HepG2 (cell line): ENCODE data around the gene NTM. TPM values are rescaled to one million over a fixed set of nuclear protein-coding genes. Genes with fewer than 3 reads are reported as not detected.

Source experiments
- EED ChIP-seq: sonication (generic); formaldehyde crosslinking; IDR thresholded peaks from 2 replicates; pipeline ENCODE4 v1.5.0; 2020; ENCODE audit warnings: mild to moderate bottlenecking, missing genetic modification reagents
- SPEN ChIP-seq: sonication (generic); formaldehyde crosslinking; IDR thresholded peaks from 2 replicates; pipeline ENCODE4 v1.5.1; 2020; ENCODE audit warnings: low read depth, mild to moderate bottlenecking, missing genetic modification reagents
- TCF7L2 ChIP-seq: IDR thresholded peaks from 2 replicates; pipeline ENCODE4 v1.6.1; 2011; ENCODE audit warnings: mild to moderate bottlenecking, low read depth, low read length, moderate library complexity
- ZBTB4 ChIP-seq: sonication (generic); formaldehyde crosslinking; IDR thresholded peaks from 2 replicates; pipeline ENCODE4 v1.4.0; 2020; ENCODE audit warnings: missing genetic modification reagents, mild to moderate bottlenecking, borderline replicate concordance
- ZFX ChIP-seq: sonication (generic); formaldehyde crosslinking; IDR thresholded peaks from 2 replicates; pipeline ENCODE4 v1.4.0; 2020; ENCODE audit warnings: mild to moderate bottlenecking, low read depth, missing genetic modification reagents, moderate library complexity
- ZHX1 ChIP-seq: sonication (generic); formaldehyde crosslinking; IDR thresholded peaks from 2 replicates; pipeline ENCODE4 v1.8.1; 2022; ENCODE audit warnings: low read depth, mild to moderate bottlenecking, missing genetic modification reagents
- ZNF772 ChIP-seq: sonication (generic); formaldehyde crosslinking; IDR thresholded peaks from 2 replicates; pipeline ENCODE4 v1.5.0; 2020; ENCODE audit warnings: mild to moderate bottlenecking, missing genetic modification reagents
- polyA plus RNA-seq, 8 experiments: library from polyadenylated mRNA; depleted of rRNA in 3 of 8; stranded (reverse) in 7 of 8; unstranded in 1 of 8; fragments of >200 nt; fragmentation: Illumina TruSeq in 4 of 8; extraction: Trizol in 4 of 8; gene quantifications; 2 replicates each; pipeline versions ENCODE4 v1.2.1 to v1.2.3, GENCODE V29; 2011 to 2016; ENCODE audit warnings: low read depth in 4 of 8, missing spikeins in 1 of 8, mixed read lengths in 1 of 8; ENCODE audit not compliant: insufficient read depth in 1 of 8
- total RNA-seq, 5 experiments: library from RNA; depleted of rRNA; stranded (reverse); fragments of >200 nt; fragmentation: Illumina TruSeq; extraction: Trizol; gene quantifications; 2 replicates each; pipeline ENCODE4 v1.2.3, GENCODE V29; 2016; ENCODE audit warnings: low read depth in 1 of 5

NTM gene
- total and polyA plus RNA-seq, 2 of the 13 experiments (the other 11 are each of a cell fraction or from before 2014, with no cell fraction given) = not detected

- TF ChIP-seq ZHX1 (CRISPR knock-in tag) (no peak), TCF7L2 (no peak), ZNF772 (CRISPR knock-in tag) (no peak), SPEN (CRISPR knock-in tag) (no peak), ZBTB4 (CRISPR knock-in tag) (no peak), EED (CRISPR knock-in tag) (no peak), ZFX (no peak)
These were observed 940.3 kb downstream of the NTM start (continued) for GRCh38 chr11:132310390-132311375.
